SKM-1 treated with dmso at 0.1 percent for 144 hours (cell line): ENCODE data around the gene NAALADL1.

Experiments
- DNase-seq: peaks from one replicate; lab custom pipeline; 2025; ENCODE audit not compliant: unreplicated experiment; lab: John Stamatoyannopoulos, UW

The NAALADL1 gene

GRCh38 chr11:65083834-65084597 lies 25.7 kb upstream of the NAALADL1 start, which contains the start of the genes CDCA5 and ZFPL1:
Gene CDCA5 (minus strand): TSS chr11:65084040. CDS start chr11:65083978, 62 bp downstream.
Gene ZFPL1 (plus strand): TSS chr11:65084222. CDS start chr11:65084699, 477 bp downstream.
- peak; percentile 96 for DNase-seq

DNA sequence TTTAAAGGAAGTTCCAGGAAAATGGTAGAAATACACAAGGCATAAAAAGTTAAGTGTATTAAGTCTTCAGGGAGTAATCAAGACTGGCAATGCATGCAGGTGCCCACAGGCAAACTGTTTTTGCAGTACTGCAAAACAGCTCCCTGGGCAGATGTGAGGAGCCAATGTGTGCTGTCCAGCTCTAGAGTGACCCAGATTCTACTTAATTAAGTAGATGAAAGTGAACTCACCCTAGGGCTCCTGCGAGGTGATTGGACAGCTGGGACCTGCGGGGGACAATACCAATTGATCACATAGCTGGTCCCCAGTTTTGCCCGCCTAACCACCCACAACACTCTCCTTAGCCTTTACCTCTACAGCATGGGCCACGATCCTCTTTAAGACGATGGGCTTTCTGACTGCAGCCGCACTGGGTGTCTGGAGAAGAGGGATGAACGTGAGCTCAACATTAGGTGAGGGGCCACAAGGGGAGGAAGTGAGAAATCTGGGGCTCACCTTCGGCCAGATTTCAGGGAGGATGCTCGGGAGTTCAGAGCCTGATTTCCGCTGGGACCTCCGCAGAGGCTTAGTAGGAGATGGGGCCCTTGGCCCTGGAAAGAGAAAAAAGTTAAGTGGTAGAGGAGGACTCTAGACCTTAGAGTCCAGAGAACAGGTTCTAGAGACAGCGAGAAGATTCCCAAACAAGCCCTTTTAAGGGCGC lies 24.9 kb upstream of the NAALADL1 start:
- DNase-seq = no peak

DNA sequence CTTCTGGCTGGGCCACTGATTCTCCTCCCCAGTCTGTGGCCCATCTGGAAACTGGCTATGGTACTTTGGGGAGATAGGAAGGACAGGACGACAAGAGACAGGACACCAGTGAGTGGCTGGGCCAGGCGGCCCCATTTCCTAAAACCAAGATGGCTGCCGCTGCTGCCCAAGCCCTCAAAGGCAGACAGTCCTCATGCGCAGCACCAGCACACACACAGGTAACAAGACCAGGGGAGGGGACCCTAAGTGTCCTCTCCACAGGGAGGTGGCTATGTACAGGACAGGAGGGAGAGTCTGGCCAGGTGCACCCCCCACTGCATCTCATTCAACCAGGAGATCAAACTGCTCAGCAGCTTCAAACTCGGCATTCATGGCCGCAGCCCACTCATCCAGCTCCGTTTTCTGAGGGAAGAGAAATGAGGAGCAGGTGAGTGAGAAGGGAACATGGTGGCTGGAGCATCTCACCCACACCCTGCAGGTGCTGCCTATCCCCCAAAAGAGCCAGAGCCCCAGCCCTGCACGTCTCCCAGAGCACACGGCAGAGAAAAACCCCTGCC lies 20.5 kb upstream of the NAALADL1 start:
- DNase-seq = no peak

GRCh38 chr11:65078151-65078550 lies 19.8 kb upstream of the NAALADL1 start:
- DNase-seq = peak; percentile 33

DNA sequence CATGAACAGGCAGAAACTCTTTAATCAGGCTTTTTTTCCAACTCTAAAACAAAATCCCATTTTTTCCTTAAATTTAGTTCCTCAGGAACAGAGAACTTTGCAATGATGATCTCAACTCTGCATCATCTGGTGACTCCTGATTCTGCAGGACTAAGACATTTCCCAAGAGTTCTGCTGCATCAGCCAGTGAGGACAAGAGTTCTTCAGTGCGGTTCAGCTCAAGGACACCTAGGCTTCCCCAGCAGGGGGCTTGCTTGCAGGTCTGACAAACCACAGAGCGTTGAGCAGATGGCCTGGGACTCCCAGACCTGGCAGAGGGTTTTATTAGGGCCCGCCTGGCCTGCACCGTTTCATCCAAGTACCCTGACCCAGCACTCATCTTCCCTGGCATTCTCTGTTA lies 19.1 kb upstream of the NAALADL1 start:
- no peak for DNase-seq

- DNase-seq = no peak
Observed at GRCh38 chr11:65072631-65072966, 14.2 kb upstream of the NAALADL1 start.

DNA sequence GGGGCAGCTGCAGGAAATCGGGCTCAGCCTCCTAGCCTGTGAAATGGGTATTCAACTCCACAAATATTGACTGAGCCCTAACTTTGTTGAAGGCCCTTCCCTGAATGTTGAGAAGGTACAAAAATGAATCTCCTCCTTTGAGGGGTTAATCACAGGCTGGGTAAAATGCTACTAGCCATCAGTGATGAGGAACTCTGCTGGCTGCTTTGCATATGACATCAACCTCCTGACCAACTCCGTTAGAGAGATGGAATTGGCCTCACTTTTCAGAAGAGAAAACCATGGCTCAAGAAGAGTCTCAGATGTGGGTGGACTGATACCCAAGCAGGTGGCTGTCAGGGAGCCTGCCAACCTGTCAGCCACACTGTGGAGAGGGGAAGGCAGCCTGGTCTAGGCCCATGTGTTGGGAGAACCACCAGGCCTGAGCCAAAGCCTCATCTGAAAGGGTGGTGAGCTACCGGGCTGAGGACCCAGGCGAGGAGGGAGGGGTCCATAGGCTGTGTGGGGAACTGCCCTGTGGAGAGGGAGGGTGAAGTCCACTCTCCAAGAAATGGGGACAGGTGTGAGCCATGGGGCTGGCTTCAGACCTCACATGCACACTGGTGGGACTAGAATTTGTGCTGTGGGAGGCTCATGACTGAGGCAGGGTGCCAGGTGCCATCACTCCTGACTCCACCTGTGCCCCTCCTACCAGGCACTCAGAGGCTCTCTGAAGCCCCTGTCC lies 13.7 kb upstream of the NAALADL1 start:
- no peak for DNase-seq

- peak; percentile 48 for DNase-seq
Observed at GRCh38 chr11:65069217-65069616, 10.9 kb upstream of the NAALADL1 start.

DNA sequence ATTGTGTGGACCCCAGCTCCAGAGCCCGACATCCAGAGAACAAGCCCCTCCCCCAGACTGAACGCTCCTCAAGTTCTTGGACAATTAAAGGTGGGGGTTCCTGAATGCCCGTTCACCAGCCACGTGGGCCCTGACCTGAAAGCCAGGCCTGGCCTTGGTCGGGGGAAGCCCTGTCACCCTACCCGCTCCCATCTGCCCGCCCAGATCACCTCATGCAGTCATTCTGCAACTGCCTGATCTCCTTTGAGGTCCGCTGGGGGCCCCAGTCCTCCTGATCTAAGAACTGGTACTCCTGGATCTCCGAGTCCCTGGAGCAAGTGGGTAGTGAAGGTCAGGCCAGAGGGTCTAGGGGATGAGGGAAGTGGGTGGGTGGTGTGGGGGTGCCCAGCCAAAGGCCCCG lies 9.1 kb upstream of the NAALADL1 start:
- DNase-seq = no peak

- DNase-seq = no peak
Observed at GRCh38 chr11:65066805-65067291, 8.5 kb upstream of the NAALADL1 start.

GRCh38 chr11:65066315-65066714 lies 8.0 kb upstream of the NAALADL1 start:
- no peak for DNase-seq

DNA sequence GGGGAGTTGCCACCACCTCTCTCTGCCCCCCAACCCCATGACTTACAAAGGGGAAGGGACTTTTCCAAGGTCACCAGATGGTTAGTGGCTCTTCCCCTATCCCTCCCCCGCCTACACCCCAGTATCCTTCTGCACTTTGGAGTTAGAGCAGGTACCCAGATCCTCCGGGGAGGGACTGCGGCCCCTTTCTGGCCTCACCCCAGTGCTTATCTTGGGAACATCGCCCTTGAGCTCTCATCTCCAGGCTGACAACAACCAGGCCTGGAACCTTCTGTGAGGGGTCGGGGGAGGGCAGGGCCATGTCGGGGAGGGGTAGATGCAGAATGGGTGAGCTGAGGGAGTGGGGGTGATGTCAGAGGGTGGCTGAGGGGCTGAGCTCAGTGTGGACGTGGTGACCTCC lies 7.5 kb upstream of the NAALADL1 start:
- no peak for DNase-seq

DNA sequence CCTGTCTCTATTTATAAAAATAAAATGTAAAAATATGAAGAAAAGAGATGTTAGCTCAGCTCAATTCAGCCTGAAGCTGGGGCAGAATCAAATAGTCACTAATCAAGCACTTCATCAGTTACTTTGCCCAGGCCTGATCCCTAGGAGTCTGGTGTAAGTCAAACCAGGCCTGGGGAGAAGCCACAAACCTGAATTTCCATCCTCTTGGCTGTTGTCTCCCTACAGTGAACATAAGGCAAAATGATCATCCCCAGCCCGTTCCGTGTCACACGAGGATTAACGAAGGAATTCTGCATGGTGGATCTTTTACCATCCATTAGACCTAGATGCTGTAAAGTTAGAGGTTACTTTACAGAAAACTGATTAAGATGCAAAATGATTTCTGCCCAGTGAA lies 6.5 kb upstream of the NAALADL1 start:
- no peak for DNase-seq

GRCh38 chr11:65063532-65063931 lies 5.2 kb upstream of the NAALADL1 start:
- no peak for DNase-seq

DNA sequence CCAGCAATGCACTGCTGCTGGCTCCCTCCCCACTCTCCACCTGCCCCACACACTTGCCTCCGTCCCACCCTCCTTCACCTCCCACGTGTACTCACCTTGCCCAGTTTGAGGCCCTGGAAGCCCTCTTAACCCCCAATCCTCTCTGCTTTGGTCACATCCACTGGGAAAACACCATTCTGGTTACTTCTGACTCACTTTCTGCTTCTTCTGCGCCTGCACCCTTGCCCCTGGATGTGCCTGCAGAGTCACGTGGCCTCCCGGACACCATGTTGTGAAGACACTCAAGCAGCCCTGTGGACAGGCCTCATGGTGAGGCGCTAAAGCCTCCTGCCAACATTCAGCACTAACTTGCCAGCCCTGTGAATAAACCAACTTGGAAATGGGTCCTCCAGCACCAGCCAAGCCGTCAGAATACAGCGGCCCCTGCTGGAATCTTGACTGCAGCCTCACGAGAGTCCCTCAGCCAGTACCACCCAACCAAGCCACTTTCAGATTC lies 2.6 kb upstream of the NAALADL1 start:
- DNase-seq = no peak

- DNase-seq = no peak
Observed at GRCh38 chr11:65059959-65060824, 1.8 kb upstream of the NAALADL1 start.

- no peak for DNase-seq
Observed at GRCh38 chr11:65059523-65059922, 1.2 kb upstream of the NAALADL1 start.

DNA sequence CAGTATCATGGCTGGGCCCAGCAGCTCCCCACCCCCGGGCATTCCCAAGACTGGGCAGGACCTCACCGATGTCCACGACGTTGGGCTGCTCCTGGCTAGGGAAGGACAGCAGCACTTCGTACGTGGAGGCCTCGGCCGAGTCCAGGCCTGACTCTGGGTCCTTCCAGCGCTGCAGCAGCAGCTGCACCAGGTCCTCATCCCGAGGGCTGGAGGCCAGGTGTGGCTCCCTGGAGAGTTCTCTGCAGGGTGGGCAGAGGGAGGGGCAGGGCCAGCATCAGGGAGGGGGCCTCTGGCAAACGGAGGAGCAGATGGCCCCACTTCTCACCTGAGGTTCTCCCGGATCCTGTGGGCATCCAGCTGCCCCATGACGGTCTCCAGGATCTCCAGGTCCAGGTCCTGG lies 341 bp downstream of the NAALADL1 start:
- DNase-seq = no peak

DNA sequence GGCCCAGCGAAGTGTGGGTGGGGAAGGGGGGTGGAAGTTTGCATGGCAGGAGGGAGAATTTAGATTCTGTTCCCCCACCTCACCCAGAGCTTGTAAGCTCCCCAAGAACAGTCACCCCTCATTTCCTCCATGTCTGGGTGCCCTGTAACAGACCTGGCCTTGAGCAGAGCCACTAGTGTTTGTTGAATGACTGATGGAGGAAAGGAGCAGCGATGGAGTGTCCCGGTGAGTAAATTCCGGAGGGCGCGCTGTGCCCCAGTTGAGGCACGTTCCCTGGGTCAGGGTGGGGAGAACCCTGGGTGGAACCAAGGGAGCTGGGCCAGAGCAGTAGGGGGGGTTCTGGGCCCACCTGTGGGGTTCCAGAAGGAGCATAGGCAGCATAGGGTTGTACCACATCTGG lies 827 bp downstream of the NAALADL1 start:
- DNase-seq = no peak

- DNase-seq = no peak
Observed at GRCh38 chr11:65056999-65057398, 1.4 kb downstream of the NAALADL1 start.
